SU-DHL-6 (cell line): ENCODE data around the gene DNAJA4.

Experiments used
- H2AFZ ChIP-seq: fragments of 200-600 bp; sonication (generic); 2 replicates; pipeline ENCODE4 v1.6.1; 2014; ENCODE audit warnings: low read depth, mild to moderate bottlenecking, moderate library complexity, mixed read lengths, antibody characterized with exemption, low read length; ENCODE audit not compliant: severe bottlenecking
- H3F3A ChIP-seq: fragments of 200-600 bp; shearing (Covaris generic); 2 replicates; pipeline ENCODE4 v1.6.0; 2016; ENCODE audit warnings: antibody characterized with exemption, mild to moderate bottlenecking; ENCODE audit not compliant: insufficient read depth
- H3K27ac ChIP-seq: fragments of 200-600 bp; sonication (generic); 2 replicates; pipeline ENCODE4 v1.5.1; 2016; ENCODE audit warnings: low read depth, mild to moderate bottlenecking, low read length, moderate library complexity, mixed read lengths
- H3K27me3 ChIP-seq: fragments of 200-600 bp; sonication (generic), shearing (Covaris generic); 2 replicates; pipeline ENCODE4 v1.6.0; 2014; ENCODE audit warnings: mild to moderate bottlenecking, low read length
- H3K36me3 ChIP-seq: fragments of 200-600 bp; sonication (generic); 2 replicates; pipeline ENCODE4 v1.6.1; 2014; ENCODE audit warnings: mild to moderate bottlenecking, low read length, mixed read lengths
- H3K4me2 ChIP-seq: fragments of 300-600, 200-600 bp; shearing (Covaris generic), sonication (generic); 2 replicates; pipeline ENCODE4 v1.6.0; 2014; ENCODE audit warnings: low read length, low read depth, mild to moderate bottlenecking; ENCODE audit not compliant: poor library complexity, severe bottlenecking
- H3K4me3 ChIP-seq: fragments of 200-600 bp; sonication (generic); 2 replicates; pipeline ENCODE4 v1.5.1; 2014; ENCODE audit warnings: antibody characterized with exemption, low read length, mild to moderate bottlenecking, mixed read lengths; ENCODE audit not compliant: insufficient read depth, poor library complexity, severe bottlenecking
- H3K79me2 ChIP-seq: fragments of 200-600 bp; sonication (generic); 2 replicates; pipeline ENCODE4 v1.6.1; 2014; ENCODE audit warnings: mild to moderate bottlenecking, low read length, moderate library complexity; ENCODE audit not compliant: insufficient read depth
- H3K9ac ChIP-seq: fragments of 200-600 bp; sonication (generic); 2 replicates; pipeline ENCODE4 v1.7.0; 2014; ENCODE audit warnings: mild to moderate bottlenecking, low read length
- H3K9me2 ChIP-seq: fragments of 200-600 bp; sonication (generic); replicated peaks from 2 replicates; pipeline ENCODE4 v1.6.1; 2014; ENCODE audit warnings: low read length; ENCODE audit not compliant: insufficient read depth
- H3K9me3 ChIP-seq: fragments of 200-600 bp; sonication (generic); 2 replicates; pipeline ENCODE4 v1.6.1; 2014; ENCODE audit warnings: low read length, mixed read lengths; ENCODE audit not compliant: insufficient read depth
- H4K20me1 ChIP-seq: fragments of 200-600 bp; sonication (generic); 2 replicates; pipeline ENCODE4 v1.6.1; 2014; ENCODE audit warnings: low read depth, mild to moderate bottlenecking, antibody characterized with exemption, low read length, moderate library complexity, mixed read lengths
- EZH2phosphoT487 ChIP-seq: fragments of 200-600 bp; sonication (generic), shearing (Covaris generic); conservative IDR thresholded peaks from 2 replicates; pipeline ENCODE4 v1.6.1; 2018; ENCODE audit warnings: mild to moderate bottlenecking, antibody characterized with exemption, low read length, moderate library complexity, mixed read lengths
- TF ChIP-seq, protein P1 (sequence below): fragments of 200-600 bp; sonication (generic); IDR thresholded peaks from one replicate; pipeline ENCODE4 v1.5.1; 2017; ENCODE audit warnings: antibody characterized with exemption, mild to moderate bottlenecking, low read length, moderate library complexity; ENCODE audit not compliant: insufficient read depth, poor library complexity, severe bottlenecking

DNAJA4 gene

DNA sequence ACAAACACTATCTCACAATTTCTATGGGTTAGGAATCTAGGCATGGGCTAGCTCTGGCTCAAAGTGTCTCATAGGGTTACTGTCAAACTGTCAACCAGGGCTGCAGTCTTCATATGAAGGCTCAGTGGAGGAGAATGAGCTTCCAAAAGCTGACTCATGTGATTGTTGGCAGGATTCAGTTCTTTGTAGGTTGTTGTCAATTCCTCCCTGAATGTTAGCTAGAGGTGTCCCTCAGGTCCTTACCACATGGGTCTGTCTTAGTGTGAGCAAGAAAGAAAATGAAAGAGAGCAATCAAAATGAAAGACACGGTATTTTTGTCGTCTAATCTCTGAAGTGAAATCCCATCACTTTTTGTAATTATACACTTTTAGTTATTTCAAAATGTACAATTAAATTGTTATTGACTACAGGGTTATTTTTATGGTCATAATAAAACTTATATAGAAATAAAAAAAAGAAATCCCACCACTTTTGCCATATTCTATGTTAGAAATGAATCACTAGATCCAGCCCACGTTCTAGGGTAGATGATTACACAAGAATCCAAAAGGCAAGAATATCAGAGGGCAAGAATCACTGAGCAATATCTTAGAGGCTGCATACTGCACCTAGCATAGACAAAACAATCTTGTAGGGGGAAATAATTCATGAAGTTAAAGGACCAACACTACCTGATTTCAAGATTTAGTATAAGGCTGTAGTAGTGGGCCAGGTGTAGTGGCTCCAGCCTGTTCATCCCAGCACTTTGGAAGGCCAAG lies 38.4 kb upstream of the DNAJA4 start:
- TF ChIP-seq, protein P1, sequence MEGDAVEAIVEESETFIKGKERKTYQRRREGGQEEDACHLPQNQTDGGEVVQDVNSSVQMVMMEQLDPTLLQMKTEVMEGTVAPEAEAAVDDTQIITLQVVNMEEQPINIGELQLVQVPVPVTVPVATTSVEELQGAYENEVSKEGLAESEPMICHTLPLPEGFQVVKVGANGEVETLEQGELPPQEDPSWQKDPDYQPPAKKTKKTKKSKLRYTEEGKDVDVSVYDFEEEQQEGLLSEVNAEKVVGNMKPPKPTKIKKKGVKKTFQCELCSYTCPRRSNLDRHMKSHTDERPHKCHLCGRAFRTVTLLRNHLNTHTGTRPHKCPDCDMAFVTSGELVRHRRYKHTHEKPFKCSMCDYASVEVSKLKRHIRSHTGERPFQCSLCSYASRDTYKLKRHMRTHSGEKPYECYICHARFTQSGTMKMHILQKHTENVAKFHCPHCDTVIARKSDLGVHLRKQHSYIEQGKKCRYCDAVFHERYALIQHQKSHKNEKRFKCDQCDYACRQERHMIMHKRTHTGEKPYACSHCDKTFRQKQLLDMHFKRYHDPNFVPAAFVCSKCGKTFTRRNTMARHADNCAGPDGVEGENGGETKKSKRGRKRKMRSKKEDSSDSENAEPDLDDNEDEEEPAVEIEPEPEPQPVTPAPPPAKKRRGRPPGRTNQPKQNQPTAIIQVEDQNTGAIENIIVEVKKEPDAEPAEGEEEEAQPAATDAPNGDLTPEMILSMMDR: no peak
- no peak for TF ChIP-seq EZH2phosphoT487
- H3K27me3 ChIP-seq: no peaks in the 10 kb centered on the region
- H3K79me2 ChIP-seq: no peaks in the 10 kb centered on the region
- H4K20me1 ChIP-seq: no peaks in the 10 kb centered on the region
- no peaks in the 10 kb centered on the region for H3K36me3 ChIP-seq
- H3K9me3 ChIP-seq: no peaks in the 10 kb centered on the region
- H3K4me2 ChIP-seq: no peak overlapping the region
- no peak overlapping the region for H3K9ac ChIP-seq
- H2AFZ ChIP-seq: no peak overlapping the region
- H3K9me2 ChIP-seq: no peaks in the 10 kb centered on the region
- H3K27ac ChIP-seq: no peak overlapping the region
- no peaks in the 10 kb centered on the region for H3F3A ChIP-seq
- H3K4me3 ChIP-seq: no peak overlapping the region

DNA sequence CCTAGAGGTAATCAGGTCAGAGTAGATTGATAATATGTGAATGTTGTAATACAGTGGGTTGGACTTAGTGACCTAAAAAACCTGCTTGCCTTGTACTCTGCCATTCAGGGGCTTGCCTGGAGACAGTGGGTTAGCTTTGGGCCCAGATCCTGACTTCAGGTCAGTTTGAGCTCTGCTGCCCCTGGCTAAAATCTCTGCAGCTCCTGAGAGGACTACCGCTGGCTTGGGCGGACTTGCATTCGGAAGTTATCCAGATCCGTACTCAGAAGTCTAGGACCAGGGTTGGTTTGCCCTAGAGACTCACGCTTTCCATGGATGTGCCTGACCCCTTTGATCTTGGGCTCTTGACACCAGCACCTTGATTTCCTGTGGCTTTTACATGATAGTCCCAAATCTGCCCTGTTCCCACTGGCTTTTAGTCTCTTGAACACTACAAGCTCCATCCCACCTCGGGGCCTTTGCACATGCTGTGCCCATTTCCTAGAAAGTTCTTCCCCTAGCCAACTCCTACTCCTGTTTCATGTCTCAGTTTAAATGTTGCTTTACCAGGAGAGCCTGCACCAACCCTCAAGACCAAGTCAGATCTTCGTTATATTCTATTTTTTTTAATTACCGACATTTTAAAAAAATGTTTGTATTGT lies 35.9 kb upstream of the DNAJA4 start:
- H4K20me1 ChIP-seq: no peaks in the 10 kb centered on the region
- H3K27ac ChIP-seq: no peak overlapping the region
- no peaks in the 10 kb centered on the region for H3F3A ChIP-seq
- H2AFZ ChIP-seq: no peak overlapping the region
- no peaks in the 10 kb centered on the region for H3K36me3 ChIP-seq
- no peak overlapping the region for H3K9ac ChIP-seq
- H3K4me3 ChIP-seq: no peak overlapping the region
- TF ChIP-seq EZH2phosphoT487: no peak
- TF ChIP-seq, protein P1: no peak
- H3K9me2 ChIP-seq: no peaks in the 10 kb centered on the region
- no peaks in the 10 kb centered on the region for H3K9me3 ChIP-seq
- H3K79me2 ChIP-seq: no peaks in the 10 kb centered on the region
- H3K4me2 ChIP-seq: no peak overlapping the region
- H3K27me3 ChIP-seq: no peaks in the 10 kb centered on the region

- Histone ChIP-seq H3K79me2 (no peaks in the 10 kb centered on the region), H2AFZ (no peak overlapping the region), H4K20me1 (no peaks in the 10 kb centered on the region), H3K9ac (no peak overlapping the region), H3F3A (no peaks in the 10 kb centered on the region), H3K36me3 (no peaks in the 10 kb centered on the region), H3K9me3 (no peaks in the 10 kb centered on the region), H3K4me2 (no peak overlapping the region), H3K9me2 (no peaks in the 10 kb centered on the region), H3K27ac (no peak overlapping the region), H3K27me3 (no peaks in the 10 kb centered on the region), H3K4me3 (no peak overlapping the region)
- TF ChIP-seq, protein P1: no peak
- TF ChIP-seq EZH2phosphoT487: no peak
These were observed 34.6 kb upstream of the DNAJA4 start for GRCh38 chr15:78229431-78230406.
